ENCODE results near the gene BACH2. TPM values are rescaled to one million over a fixed set of nuclear protein-coding genes. Genes with fewer than 3 reads are reported as not detected.
"Not testable (repeated sequence)": the region's sequence is repeated elsewhere in the genome, so short reads cannot be mapped to it uniquely, and the experiment has no call there.

Gene BACH2
- total and polyA plus RNA-seq, 2 donors (not counting 1 experiment from before 2014, with no cell fraction given) = 2.2 to 2.6 TPM

DNA sequence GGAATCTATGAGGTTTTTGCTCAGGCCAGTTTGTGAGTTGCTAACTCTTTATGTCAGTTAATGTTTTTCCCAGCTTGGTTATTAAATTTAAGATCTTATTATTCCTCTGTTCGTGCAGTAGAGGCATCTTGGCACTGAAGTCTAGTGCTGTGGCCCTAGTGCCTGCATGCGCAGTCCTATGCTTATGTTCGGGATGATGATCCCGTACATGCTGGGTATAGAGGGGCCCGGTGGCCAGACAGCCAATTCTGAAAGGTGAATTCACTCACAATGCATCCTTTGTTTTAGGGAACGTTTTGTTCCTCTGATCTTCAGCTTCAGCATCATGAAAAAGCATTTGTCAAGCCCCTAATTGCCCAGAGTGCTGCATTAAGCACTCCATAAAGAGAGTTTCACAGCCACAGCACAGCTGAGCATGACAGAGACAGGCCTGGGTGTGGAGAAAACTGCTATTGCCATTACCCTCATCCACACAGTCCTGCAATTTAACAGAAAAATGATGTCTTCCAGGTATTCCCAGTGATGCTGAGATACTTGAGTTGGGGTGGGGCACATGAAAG, 39.8 kb upstream of the BACH2 start:
- Histone ChIP-seq H3K4me3 (replicated peaks in 1 of 4; ENCODE audit: control extremely low read depth in 1 of 4, insufficient read depth in 1 of 4, low read depth in 3 of 4, low read length in 4 of 4) (no peak overlapping the region), H3K27ac (ENCODE audit: insufficient read depth, low read length) (no peak overlapping the region), H3K4me1 (ENCODE audit: control insufficient read depth, extremely low read depth, insufficient read depth, low read length) (no peaks in the 10 kb centered on the region), H3K9ac (ENCODE audit: insufficient read depth, low read length) (no peak overlapping the region), H3K27me3 (ENCODE audit: control insufficient read depth, insufficient read depth, low read length) (peaks cover 2% of the 10 kb centered on the region), H3K4me2 (ENCODE audit: extremely low read depth, insufficient read depth, low read length) (no peak overlapping the region), H3K36me3 (ENCODE audit: control insufficient read depth, insufficient read depth, low read length) (no peaks in the 10 kb centered on the region), H3K9me3 (ENCODE audit: control insufficient read depth, insufficient read depth, low read depth, low read length) (no peaks in the 10 kb centered on the region), H2AFZ (ENCODE audit: low read length) (no peak overlapping the region), H3K79me2 (ENCODE audit: control insufficient read depth, insufficient read depth, low read length) (no peaks in the 10 kb centered on the region), H4K20me1 (ENCODE audit: control insufficient read depth, extremely low read depth, insufficient read depth, low read length) (no peaks in the 10 kb centered on the region)
- DNase-seq (ENCODE audit: low read depth in 2 of 2) = no peak
- TF ChIP-seq, protein P1, sequence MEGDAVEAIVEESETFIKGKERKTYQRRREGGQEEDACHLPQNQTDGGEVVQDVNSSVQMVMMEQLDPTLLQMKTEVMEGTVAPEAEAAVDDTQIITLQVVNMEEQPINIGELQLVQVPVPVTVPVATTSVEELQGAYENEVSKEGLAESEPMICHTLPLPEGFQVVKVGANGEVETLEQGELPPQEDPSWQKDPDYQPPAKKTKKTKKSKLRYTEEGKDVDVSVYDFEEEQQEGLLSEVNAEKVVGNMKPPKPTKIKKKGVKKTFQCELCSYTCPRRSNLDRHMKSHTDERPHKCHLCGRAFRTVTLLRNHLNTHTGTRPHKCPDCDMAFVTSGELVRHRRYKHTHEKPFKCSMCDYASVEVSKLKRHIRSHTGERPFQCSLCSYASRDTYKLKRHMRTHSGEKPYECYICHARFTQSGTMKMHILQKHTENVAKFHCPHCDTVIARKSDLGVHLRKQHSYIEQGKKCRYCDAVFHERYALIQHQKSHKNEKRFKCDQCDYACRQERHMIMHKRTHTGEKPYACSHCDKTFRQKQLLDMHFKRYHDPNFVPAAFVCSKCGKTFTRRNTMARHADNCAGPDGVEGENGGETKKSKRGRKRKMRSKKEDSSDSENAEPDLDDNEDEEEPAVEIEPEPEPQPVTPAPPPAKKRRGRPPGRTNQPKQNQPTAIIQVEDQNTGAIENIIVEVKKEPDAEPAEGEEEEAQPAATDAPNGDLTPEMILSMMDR (conservative IDR thresholded peaks at IDR 0.05 in 1 of 2, IDR thresholded peaks at IDR 0.05 in 1 of 2; ENCODE audit: low read depth in 1 of 2, low read length in 2 of 2) = no peak
- no peak for TF ChIP-seq EZH2 (IDR thresholded peaks at IDR 0.05; ENCODE audit: low read length, missing control alignments)

DNA sequence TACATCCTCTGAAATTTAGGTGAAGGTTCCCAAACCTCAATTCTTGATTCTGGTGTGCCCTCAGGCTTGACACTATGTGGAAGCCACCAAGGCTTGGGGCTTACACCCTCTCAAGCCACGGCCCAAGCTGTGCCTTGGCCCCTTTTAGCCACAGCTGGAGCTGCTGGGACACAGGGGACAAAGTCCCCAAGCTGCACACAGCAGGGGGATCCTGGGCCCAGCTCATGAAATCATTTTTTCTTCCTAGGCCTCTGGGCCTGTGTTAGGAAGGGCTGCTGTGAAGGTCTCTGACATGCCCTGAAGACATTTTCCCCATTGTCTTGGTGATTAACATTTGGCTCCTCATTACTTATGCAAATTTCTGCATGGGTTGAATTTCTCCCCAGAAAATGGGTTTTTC, 37.3 kb upstream of the BACH2 start:
- H3K27me3 ChIP-seq (ENCODE audit: control insufficient read depth, insufficient read depth, low read length) = no peaks in the 10 kb centered on the region
- no peak overlapping the region for H3K4me3 ChIP-seq (replicated peaks in 1 of 4; ENCODE audit: control extremely low read depth in 1 of 4, insufficient read depth in 1 of 4, low read depth in 3 of 4, low read length in 4 of 4)
- no peaks in the 10 kb centered on the region for H3K9me3 ChIP-seq (ENCODE audit: control insufficient read depth, insufficient read depth, low read depth, low read length)
- no peak for DNase-seq (ENCODE audit: low read depth in 2 of 2)
- H4K20me1 ChIP-seq (ENCODE audit: control insufficient read depth, extremely low read depth, insufficient read depth, low read length) = no peaks in the 10 kb centered on the region
- H2AFZ ChIP-seq (ENCODE audit: low read length) = no peak overlapping the region
- TF ChIP-seq, protein P1 (conservative IDR thresholded peaks at IDR 0.05 in 1 of 2, IDR thresholded peaks at IDR 0.05 in 1 of 2; ENCODE audit: low read depth in 1 of 2, low read length in 2 of 2) = no peak
- TF ChIP-seq EZH2 (IDR thresholded peaks at IDR 0.05; ENCODE audit: low read length, missing control alignments) = no peak
- no peak overlapping the region for H3K27ac ChIP-seq (ENCODE audit: insufficient read depth, low read length)
- no peaks in the 10 kb centered on the region for H3K4me1 ChIP-seq (ENCODE audit: control insufficient read depth, extremely low read depth, insufficient read depth, low read length)
- no peaks in the 10 kb centered on the region for H3K36me3 ChIP-seq (ENCODE audit: control insufficient read depth, insufficient read depth, low read length)
- no peak overlapping the region for H3K9ac ChIP-seq (ENCODE audit: insufficient read depth, low read length)
- H3K79me2 ChIP-seq (ENCODE audit: control insufficient read depth, insufficient read depth, low read length) = no peaks in the 10 kb centered on the region
- no peak overlapping the region for H3K4me2 ChIP-seq (ENCODE audit: extremely low read depth, insufficient read depth, low read length)

DNA sequence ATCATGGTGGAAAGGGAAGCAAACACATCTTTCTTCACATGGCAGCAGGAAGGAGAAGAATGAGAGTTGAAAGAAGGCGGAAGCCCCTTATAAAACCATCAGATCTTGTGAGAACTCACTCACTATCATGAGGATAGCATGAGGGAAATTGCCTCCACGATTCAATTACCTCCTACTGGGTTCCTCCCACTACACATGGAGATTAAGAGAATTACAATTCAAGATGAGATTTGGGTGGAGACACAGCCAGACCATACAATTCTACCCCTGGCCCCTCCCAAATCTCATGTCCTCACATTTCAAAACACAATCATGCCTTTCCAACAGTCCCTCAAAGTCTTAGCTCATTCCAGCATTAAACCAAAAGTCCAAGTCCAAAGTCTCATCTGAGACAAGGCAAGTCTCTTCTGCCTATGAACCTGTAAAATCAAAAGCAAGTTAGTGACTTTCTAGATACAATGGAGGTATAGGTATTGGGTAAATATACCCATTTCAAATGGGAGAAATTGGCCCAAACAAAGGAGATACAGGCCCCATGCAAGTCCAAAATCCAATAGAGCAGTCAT, 36.4 kb upstream of the BACH2 start:
- H3K4me2 ChIP-seq (ENCODE audit: extremely low read depth, insufficient read depth, low read length); H3K4me1 ChIP-seq (ENCODE audit: control insufficient read depth, extremely low read depth, insufficient read depth, low read length); H3K27me3 ChIP-seq (ENCODE audit: control insufficient read depth, insufficient read depth, low read length); H3K9me3 ChIP-seq (ENCODE audit: control insufficient read depth, insufficient read depth, low read depth, low read length); DNase-seq (ENCODE audit: low read depth in 2 of 2); H4K20me1 ChIP-seq (ENCODE audit: control insufficient read depth, extremely low read depth, insufficient read depth, low read length); H3K9ac ChIP-seq (ENCODE audit: insufficient read depth, low read length); H3K79me2 ChIP-seq (ENCODE audit: control insufficient read depth, insufficient read depth, low read length); H3K27ac ChIP-seq (ENCODE audit: insufficient read depth, low read length); H3K36me3 ChIP-seq (ENCODE audit: control insufficient read depth, insufficient read depth, low read length); H3K4me3 ChIP-seq (replicated peaks in 1 of 4; ENCODE audit: control extremely low read depth in 1 of 4, insufficient read depth in 1 of 4, low read depth in 3 of 4, low read length in 4 of 4); H2AFZ ChIP-seq (ENCODE audit: low read length): not testable (repeated sequence)

Measured in fibroblast of lung (primary cell).